Neural cell (in vitro differentiated cells): ENCODE data around the gene PRKAG3. TPM values are rescaled to one million over a fixed set of nuclear protein-coding genes. Genes with fewer than 3 reads are reported as not detected.
A peak's percentile ranks its signal among the peaks of the same experiment; 100 is the strongest.

ENCODE experiments used
- H2AFZ ChIP-seq: fragments of 200-600, 300-800 bp; sonication (generic), shearing (Covaris generic); 2 replicates; pipeline ENCODE4 v1.6.0; 2014; ENCODE audit warnings: low read depth, mild to moderate bottlenecking, antibody characterized with exemption, low read length, moderate library complexity
- H3F3A ChIP-seq: fragments of 200-600 bp; shearing (Covaris generic); 2 replicates; pipeline ENCODE4 v1.6.1; 2016; ENCODE audit warnings: mild to moderate bottlenecking, moderate library complexity, mixed read lengths, antibody characterized with exemption, low read length; ENCODE audit not compliant: insufficient read depth, poor library complexity, severe bottlenecking
- H3K27ac ChIP-seq: fragments of 200-600, 300-800 bp; sonication (generic), shearing (Covaris generic); 2 replicates; pipeline ENCODE4 v1.5.1; 2014; ENCODE audit warnings: mild to moderate bottlenecking, low read length, moderate library complexity
- H3K27me3 ChIP-seq: fragments of 300-800, 200-600 bp; sonication (generic), shearing (Covaris generic); 2 replicates; pipeline ENCODE4 v1.6.0; 2014; ENCODE audit warnings: mild to moderate bottlenecking, low read depth, low read length, moderate library complexity; ENCODE audit not compliant: insufficient read depth
- H3K36me3 ChIP-seq: fragments of 300-800, 200-600 bp; sonication (generic), shearing (Covaris generic); 2 replicates; pipeline ENCODE4 v1.5.1; 2014; ENCODE audit warnings: mild to moderate bottlenecking, antibody characterized with exemption, low read length, moderate library complexity; ENCODE audit not compliant: insufficient read depth
- H3K4me2 ChIP-seq: fragments of 300-800, 200-600 bp; sonication (generic), shearing (Covaris generic); 2 replicates; pipeline ENCODE4 v1.6.0; 2014; ENCODE audit warnings: mild to moderate bottlenecking, low read length
- H3K4me3 ChIP-seq: fragments of 300-800, 200-600 bp; sonication (generic), shearing (Covaris generic); 2 replicates; pipeline ENCODE4 v1.5.1; 2014; ENCODE audit warnings: mild to moderate bottlenecking, low read length, moderate library complexity
- H3K79me2 ChIP-seq: fragments of 200-600 bp; shearing (Covaris generic); replicated peaks from 2 replicates; pipeline ENCODE4 v1.6.0; 2014; ENCODE audit warnings: mild to moderate bottlenecking, low read length, moderate library complexity; ENCODE audit not compliant: insufficient read depth
- H3K9ac ChIP-seq: fragments of 300-800, 200-600 bp; sonication (generic), shearing (Covaris generic); 2 replicates; pipeline ENCODE4 v1.6.1; 2016; ENCODE audit warnings: mild to moderate bottlenecking, low read length, mixed read lengths
- H3K9me2 ChIP-seq: fragments of 200-600 bp; shearing (Covaris generic); 2 replicates; pipeline ENCODE4 v1.6.1; 2016; ENCODE audit warnings: mild to moderate bottlenecking, low read length, mixed read lengths; ENCODE audit not compliant: insufficient read depth
- H3K9me3 ChIP-seq: fragments of 200-600, 300-800 bp; sonication (generic), shearing (Covaris generic); 2 replicates; pipeline ENCODE4 v1.6.1; 2016; ENCODE audit warnings: mild to moderate bottlenecking, mixed run types, low read length, moderate library complexity, mixed read lengths
- H4K20me1 ChIP-seq: fragments of 200-600 bp; shearing (Covaris generic); 2 replicates; pipeline ENCODE4 v1.6.1; 2016; ENCODE audit warnings: mild to moderate bottlenecking, mixed run types; ENCODE audit not compliant: insufficient read depth
- EP300 ChIP-seq: fragments of 450-650 bp; conservative IDR thresholded peaks from 2 replicates; pipeline ENCODE4 v1.6.1; 2014; ENCODE audit warnings: antibody characterized with exemption, mild to moderate bottlenecking, moderate library complexity; ENCODE audit not compliant: poor library complexity, severe bottlenecking
- EZH2 ChIP-seq: fragments of 200-600, 300-800 bp; shearing (Covaris generic), sonication (generic); IDR thresholded peaks from 2 replicates; pipeline ENCODE4 v1.6.1; 2014; ENCODE audit warnings: antibody characterized with exemption, low read length, borderline replicate concordance, mild to moderate bottlenecking; ENCODE audit not compliant: insufficient read depth, poor library complexity, severe bottlenecking
- MXI1 ChIP-seq: fragments of 450-650 bp; conservative IDR thresholded peaks from 2 replicates; pipeline ENCODE4 v1.6.1; 2014; ENCODE audit warnings: antibody characterized with exemption, mild to moderate bottlenecking; ENCODE audit not compliant: poor library complexity, severe bottlenecking
- POLR2AphosphoS5 ChIP-seq: IDR thresholded peaks from 2 replicates; pipeline ENCODE4 v1.6.1; 2012
- RAD21 ChIP-seq: fragments of 450-650 bp; conservative IDR thresholded peaks from 2 replicates; pipeline ENCODE4 v1.6.1; 2014; ENCODE audit warnings: antibody characterized with exemption, mild to moderate bottlenecking, moderate library complexity
- polyA plus RNA-seq: library from polyadenylated mRNA; depleted of rRNA; stranded (reverse); fragments of >200 nt; gene quantifications from 2 replicates; pipeline ENCODE4 v1.2.3, GENCODE V29; 2014
- TF ChIP-seq, protein P1 (sequence below): fragments of 450-650 bp; IDR thresholded peaks from 2 replicates; pipeline ENCODE4 v1.5.1; 2014; ENCODE audit warnings: antibody characterized with exemption, mild to moderate bottlenecking, moderate library complexity; ENCODE audit not compliant: poor library complexity, severe bottlenecking
- TF ChIP-seq, protein P2 (sequence below): IDR thresholded peaks from 2 replicates; pipeline ENCODE4 v1.6.1; 2012; ENCODE audit warnings: borderline replicate concordance

PRKAG3 gene
- polyA plus RNA-seq, 1 donor from 2014 or later = not detected

GRCh38 chr2:218873359-218874194 is 42.0 kb upstream of the PRKAG3 start:
- peak overlapping the region; percentile 53 for H3K4me2 ChIP-seq

GRCh38 chr2:218872645-218873358 is 41.2 kb upstream of the PRKAG3 start:
- H3K9ac ChIP-seq = peak overlapping the region; percentile 45
- H2AFZ ChIP-seq = no peak overlapping the region
- H3K4me3 ChIP-seq = peak overlapping the region; percentile 77
- H3K79me2 ChIP-seq = no peaks in the 10 kb centered on the region
- H3K9me3 ChIP-seq = no peaks in the 10 kb centered on the region
- no peaks in the 10 kb centered on the region for H3K9me2 ChIP-seq
- peaks cover 99% of the 10 kb centered on the region for H3K27me3 ChIP-seq
- no peaks in the 10 kb centered on the region for H3F3A ChIP-seq
- peak overlapping the region; percentile 53 for H3K4me2 ChIP-seq
- TF ChIP-seq, protein P1, sequence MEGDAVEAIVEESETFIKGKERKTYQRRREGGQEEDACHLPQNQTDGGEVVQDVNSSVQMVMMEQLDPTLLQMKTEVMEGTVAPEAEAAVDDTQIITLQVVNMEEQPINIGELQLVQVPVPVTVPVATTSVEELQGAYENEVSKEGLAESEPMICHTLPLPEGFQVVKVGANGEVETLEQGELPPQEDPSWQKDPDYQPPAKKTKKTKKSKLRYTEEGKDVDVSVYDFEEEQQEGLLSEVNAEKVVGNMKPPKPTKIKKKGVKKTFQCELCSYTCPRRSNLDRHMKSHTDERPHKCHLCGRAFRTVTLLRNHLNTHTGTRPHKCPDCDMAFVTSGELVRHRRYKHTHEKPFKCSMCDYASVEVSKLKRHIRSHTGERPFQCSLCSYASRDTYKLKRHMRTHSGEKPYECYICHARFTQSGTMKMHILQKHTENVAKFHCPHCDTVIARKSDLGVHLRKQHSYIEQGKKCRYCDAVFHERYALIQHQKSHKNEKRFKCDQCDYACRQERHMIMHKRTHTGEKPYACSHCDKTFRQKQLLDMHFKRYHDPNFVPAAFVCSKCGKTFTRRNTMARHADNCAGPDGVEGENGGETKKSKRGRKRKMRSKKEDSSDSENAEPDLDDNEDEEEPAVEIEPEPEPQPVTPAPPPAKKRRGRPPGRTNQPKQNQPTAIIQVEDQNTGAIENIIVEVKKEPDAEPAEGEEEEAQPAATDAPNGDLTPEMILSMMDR = no peak
- no peaks in the 10 kb centered on the region for H3K36me3 ChIP-seq
- no peak overlapping the region for H3K27ac ChIP-seq
- H4K20me1 ChIP-seq = no peaks in the 10 kb centered on the region

More at GRCh38 chr2:218873359-218874194, 42.0 kb upstream of the PRKAG3 start:
- Histone ChIP-seq H3K27me3 (peaks cover 99% of the 10 kb centered on the region), H3K9me2 (no peaks in the 10 kb centered on the region), H3F3A (no peaks in the 10 kb centered on the region), H3K4me3 (peak overlapping the region; percentile 77), H3K9ac (peak overlapping the region; percentile 45), H3K36me3 (no peaks in the 10 kb centered on the region), H3K79me2 (no peaks in the 10 kb centered on the region), H4K20me1 (no peaks in the 10 kb centered on the region), H3K9me3 (no peaks in the 10 kb centered on the region), H3K27ac (no peak overlapping the region), H2AFZ (no peak overlapping the region)
- peak; percentile 48 for TF ChIP-seq MXI1
- TF ChIP-seq, protein P1 = peak; percentile 56
- peak; percentile 45 for TF ChIP-seq EZH2
- no peak for TF ChIP-seq RAD21
- TF ChIP-seq EP300 = peak; percentile 13
- TF ChIP-seq, protein P2, sequence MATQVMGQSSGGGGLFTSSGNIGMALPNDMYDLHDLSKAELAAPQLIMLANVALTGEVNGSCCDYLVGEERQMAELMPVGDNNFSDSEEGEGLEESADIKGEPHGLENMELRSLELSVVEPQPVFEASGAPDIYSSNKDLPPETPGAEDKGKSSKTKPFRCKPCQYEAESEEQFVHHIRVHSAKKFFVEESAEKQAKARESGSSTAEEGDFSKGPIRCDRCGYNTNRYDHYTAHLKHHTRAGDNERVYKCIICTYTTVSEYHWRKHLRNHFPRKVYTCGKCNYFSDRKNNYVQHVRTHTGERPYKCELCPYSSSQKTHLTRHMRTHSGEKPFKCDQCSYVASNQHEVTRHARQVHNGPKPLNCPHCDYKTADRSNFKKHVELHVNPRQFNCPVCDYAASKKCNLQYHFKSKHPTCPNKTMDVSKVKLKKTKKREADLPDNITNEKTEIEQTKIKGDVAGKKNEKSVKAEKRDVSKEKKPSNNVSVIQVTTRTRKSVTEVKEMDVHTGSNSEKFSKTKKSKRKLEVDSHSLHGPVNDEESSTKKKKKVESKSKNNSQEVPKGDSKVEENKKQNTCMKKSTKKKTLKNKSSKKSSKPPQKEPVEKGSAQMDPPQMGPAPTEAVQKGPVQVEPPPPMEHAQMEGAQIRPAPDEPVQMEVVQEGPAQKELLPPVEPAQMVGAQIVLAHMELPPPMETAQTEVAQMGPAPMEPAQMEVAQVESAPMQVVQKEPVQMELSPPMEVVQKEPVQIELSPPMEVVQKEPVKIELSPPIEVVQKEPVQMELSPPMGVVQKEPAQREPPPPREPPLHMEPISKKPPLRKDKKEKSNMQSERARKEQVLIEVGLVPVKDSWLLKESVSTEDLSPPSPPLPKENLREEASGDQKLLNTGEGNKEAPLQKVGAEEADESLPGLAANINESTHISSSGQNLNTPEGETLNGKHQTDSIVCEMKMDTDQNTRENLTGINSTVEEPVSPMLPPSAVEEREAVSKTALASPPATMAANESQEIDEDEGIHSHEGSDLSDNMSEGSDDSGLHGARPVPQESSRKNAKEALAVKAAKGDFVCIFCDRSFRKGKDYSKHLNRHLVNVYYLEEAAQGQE = no peak
- TF ChIP-seq POLR2AphosphoS5 = peak; percentile 42
